IPS DF 4.7 (cell line): ENCODE data around the gene NTNG2.

Source experiments
- DNase-seq: peaks from one replicate; pipeline ENCODE4 v3.0.0-alpha.2; 2013; ENCODE audit warnings: low spot score; ENCODE audit errors: extremely low read depth

The NTNG2 gene

GRCh38 chr9:132201139-132201538 is 39.3 kb downstream of the NTNG2 start:
- no peak for DNase-seq

- no peak for DNase-seq
Measured at GRCh38 chr9:132201780-132202703, 40.2 kb downstream of the NTNG2 start.

- DNase-seq: no peak
Measured at GRCh38 chr9:132204883-132205282, 43.0 kb downstream of the NTNG2 start.

GRCh38 chr9:132207215-132207614 is 45.4 kb downstream of the NTNG2 start:
- no peak for DNase-seq

- DNase-seq: no peak
Measured at GRCh38 chr9:132207839-132208615, 46.2 kb downstream of the NTNG2 start.

GRCh38 chr9:132209228-132209627 is 47.4 kb downstream of the NTNG2 start:
- DNase-seq: no peak

- DNase-seq: no peak
Measured at GRCh38 chr9:132210472-132211145, 48.8 kb downstream of the NTNG2 start.

GRCh38 chr9:132211570-132211969 is 49.7 kb downstream of the NTNG2 start:
- no peak for DNase-seq

- no peak for DNase-seq
Measured at GRCh38 chr9:132214027-132214622, 52.3 kb downstream of the NTNG2 start.

- DNase-seq: no peak
Measured at GRCh38 chr9:132216861-132217619, 55.2 kb downstream of the NTNG2 start.

GRCh38 chr9:132218208-132218607 is 56.4 kb downstream of the NTNG2 start:
- no peak for DNase-seq

GRCh38 chr9:132221941-132222340 is 60.1 kb downstream of the NTNG2 start:
- no peak for DNase-seq

- no peak for DNase-seq
Measured at GRCh38 chr9:132224645-132225044, 62.8 kb downstream of the NTNG2 start.

- DNase-seq: no peak
Measured at GRCh38 chr9:132226571-132227430, 64.9 kb downstream of the NTNG2 start.

GRCh38 chr9:132228062-132228461 is 66.2 kb downstream of the NTNG2 start:
- no peak for DNase-seq

- no peak for DNase-seq
Measured at GRCh38 chr9:132230605-132231004, 68.7 kb downstream of the NTNG2 start.

GRCh38 chr9:132231019-132231701 is 69.3 kb downstream of the NTNG2 start:
- DNase-seq: no peak

GRCh38 chr9:132232522-132232921 is 70.7 kb downstream of the NTNG2 start:
- no peak for DNase-seq

GRCh38 chr9:132233138-132233537 is 71.3 kb downstream of the NTNG2 start:
- no peak for DNase-seq
